HG03139 (cell line): ENCODE data around the gene VEGFA.

Experiments
- ATAC-seq: cut with Tn5 transposase; IDR thresholded peaks from one replicate; pipeline ENCODE4 v1.9.1; 2021; ENCODE audit not compliant: unreplicated experiment

The VEGFA gene

DNA sequence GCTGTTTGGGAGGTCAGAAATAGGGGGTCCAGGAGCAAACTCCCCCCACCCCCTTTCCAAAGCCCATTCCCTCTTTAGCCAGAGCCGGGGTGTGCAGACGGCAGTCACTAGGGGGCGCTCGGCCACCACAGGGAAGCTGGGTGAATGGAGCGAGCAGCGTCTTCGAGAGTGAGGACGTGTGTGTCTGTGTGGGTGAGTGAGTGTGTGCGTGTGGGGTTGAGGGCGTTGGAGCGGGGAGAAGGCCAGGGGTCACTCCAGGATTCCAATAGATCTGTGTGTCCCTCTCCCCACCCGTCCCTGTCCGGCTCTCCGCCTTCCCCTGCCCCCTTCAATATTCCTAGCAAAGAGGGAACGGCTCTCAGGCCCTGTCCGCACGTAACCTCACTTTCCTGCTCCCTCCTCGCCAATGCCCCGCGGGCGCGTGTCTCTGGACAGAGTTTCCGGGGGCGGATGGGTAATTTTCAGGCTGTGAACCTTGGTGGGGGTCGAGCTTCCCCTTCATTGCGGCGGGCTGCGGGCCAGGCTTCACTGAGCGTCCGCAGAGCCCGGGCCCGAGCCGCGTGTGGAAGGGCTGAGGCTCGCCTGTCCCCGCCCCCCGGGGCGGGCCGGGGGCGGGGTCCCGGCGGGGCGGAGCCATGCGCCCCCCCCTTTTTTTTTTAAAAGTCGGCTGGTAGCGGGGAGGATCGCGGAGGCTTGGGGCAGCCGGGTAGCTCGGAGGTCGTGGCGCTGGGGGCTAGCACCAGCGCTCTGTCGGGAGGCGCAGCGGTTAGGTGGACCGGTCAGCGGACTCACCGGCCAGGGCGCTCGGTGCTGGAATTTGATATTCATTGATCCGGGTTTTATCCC is at the start of gene VEGFA:
TSS of gene VEGFA (plus strand) at position 686 of the 846 bp plus-strand sequence.
- ATAC-seq = peak; percentile 41

DNA sequence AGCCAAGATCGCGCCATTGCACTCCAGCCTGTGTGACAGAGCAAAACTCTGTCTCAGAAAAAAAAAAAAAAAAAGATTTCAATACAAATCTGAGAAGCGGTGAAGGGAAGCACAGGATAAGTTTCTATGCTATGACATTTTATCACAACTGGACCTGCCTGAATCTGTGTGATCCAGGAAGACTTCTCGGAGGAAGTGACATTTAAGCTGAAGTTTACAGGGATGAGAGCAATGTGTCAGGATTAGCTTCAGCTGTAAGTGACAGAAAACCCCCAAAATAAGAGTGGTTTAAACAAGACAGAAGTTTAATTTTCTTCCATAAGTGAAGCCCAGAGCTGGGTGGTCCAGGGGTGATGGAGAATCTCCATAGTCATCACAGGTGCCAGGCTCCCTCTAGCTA is 49.0 kb upstream of the VEGFA start:
- no peak for ATAC-seq

DNA sequence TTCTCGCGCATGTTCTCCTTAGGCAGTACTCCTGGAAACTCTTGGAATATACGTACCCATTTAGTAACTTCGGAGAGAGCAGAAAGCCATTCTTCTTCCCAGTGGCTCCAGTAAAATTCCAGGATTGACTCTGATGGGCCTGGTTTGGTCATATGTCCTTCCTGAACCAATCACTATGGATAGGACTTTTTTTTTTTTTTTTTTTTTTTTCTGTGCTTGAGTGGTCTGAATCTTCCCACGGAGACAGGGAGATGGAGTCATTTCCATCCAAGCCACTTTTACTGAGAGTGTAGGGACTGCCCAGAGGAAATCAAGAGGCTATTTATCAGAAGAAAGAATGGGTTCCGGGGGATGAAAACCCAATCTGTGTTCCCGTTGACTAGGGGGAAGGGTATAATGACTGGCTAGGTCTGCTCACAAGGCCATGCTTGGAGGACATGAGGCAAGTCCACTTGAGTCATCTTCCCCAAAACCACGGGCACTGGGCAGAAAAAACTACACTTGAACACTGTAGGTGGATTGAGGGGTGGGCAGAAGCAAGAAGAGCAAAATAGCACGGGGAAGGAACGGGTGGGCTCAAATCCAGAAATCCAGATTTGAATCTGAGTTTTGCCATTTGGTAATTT is 47.0 kb upstream of the VEGFA start:
- no peak for ATAC-seq

DNA sequence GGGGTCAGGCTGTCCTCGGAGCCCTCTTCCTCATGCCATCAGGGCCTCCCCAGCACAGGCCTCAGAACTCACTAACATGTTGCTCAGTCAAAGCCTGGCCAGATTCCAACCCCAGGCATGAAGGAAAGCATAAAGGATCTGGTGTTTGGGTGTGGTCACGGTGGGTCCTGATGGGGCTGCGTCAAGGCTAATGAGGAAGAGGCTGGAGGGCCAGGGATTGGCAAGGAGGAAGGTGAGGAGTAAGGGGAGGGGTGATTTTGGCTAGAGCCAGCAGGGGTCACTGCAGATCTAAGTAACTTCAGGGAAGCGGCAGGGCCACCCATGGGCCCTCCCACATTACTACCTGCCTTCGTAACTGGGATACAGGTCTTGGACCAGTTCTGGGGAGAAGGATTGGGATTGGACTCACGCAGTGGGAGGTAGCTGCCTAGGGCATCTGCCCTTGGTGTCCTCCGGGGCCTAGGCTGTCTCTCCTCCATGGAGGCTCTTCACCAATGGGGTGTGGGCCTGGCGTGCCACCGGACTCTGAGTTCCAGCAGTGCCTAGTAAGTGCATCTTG is 46.2 kb upstream of the VEGFA start:
- ATAC-seq = peak; percentile 61

DNA sequence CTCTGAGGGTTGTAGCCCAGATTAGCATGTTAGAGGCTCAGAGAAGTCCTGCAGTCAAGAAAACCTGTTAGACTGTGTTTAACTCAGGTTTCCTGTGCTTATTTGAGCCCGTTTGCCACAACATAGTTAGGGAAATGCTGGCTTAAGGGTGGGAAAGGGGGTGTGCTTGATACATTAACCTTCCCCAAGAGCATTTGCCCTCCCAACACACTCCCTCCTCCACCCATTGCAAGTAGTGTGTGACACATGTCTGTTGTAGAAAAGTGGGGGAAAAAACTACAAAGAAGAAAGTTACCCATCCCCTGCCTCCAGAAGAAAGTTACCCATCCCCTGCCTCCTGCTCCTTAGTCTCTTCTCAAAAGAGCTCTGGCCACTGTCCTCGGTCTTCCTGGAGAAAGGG is 45.7 kb upstream of the VEGFA start:
- no peak for ATAC-seq

DNA sequence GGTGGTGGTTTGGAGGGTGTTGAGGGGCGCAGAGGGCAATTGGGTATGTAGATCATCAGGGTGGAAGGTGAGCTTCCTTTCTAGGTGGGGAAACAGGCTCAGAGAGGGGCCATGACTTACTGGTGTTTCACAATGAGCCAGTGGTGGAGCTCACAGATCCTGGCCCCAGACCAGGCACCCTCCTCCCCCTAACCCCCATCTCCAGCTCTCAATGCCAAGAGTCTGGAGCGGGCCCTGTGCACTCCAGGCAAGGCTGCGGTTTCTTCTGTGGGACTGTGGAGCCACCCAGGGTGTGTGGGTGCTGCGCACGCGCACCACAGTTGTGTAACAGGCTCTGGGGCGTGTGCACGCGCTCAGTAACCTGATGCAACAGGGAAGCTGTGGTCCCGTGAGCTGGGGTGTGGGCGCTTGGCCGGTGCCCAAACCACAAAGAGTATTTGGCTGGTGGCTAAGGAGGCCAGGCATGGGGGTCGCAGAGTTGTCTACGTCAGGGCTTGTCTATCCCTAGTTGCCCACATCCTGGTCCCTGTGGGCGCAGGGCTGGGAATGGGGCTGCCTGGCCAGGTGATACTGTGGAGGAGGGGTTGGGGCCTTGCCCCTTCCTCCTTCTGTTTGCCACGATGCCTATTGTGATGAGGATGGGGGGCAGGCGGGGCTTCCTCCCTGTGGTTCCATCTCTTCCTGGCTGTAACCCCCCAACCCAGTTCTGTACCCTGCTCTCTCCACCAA is 44.9 kb upstream of the VEGFA start:
- no peak for ATAC-seq

DNA sequence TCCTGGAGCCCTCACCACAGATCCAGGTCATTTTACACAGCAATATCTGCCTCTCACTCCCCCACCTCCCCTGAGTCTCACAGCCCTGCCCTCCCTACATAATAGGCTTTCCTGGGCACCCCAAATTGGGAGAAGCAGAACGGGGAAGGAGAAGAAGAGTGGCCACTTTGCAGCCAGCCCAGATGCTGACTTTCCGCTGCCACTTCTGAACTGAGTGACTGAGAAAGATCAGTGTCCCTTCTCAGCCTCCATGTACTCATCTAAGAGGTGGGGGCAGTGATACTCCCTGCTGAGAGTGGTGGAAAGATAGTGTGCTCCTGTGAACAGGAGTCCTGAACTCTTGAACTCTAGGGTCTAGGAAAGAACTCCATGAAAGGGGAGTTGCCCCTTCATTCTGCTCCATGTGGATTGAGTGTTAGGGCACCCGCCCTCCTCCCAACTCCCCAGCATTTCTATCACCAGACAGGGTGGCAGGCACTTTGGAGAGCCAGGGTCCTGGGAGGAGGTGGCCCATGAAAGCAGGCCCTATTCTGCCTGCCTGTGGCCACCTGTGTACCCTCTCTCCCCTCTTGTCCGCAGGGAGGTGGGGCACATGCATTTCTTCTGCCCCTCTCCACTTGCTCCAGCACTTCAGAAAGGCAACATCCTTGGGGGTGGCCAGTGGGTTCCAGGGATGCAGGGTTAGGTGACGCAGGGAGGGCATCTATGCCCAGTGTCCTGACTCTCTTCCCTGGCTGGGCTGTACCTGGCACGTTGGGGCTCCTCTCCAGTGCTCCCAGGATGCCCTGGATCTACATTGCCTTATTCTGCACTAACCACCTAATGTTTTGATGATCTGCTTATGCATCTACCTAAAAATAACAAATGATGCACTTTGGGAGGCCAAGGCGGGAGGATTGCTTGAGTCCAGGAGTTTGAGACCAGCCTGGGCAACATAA is 44.1 kb upstream of the VEGFA start:
- no peak for ATAC-seq

DNA sequence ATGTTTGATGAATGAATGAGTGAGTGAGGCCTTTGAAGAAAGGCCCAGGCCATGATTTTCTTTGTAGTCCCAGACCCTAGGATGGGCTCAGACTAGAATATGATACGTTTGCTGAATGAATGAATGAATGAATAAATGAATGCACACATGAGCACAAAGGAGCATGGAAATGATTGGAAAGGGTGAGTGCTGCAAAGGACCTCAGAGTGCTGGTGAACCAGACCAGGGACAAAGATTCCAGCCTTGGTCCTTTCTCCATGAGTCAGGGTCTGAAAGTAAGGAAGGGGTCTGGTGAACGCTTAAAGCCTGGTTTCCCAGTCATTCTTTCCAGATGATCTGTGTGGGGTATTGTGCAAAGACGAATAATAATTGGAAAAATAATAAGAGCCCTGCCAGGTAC is 42.4 kb upstream of the VEGFA start:
- ATAC-seq = no peak

DNA sequence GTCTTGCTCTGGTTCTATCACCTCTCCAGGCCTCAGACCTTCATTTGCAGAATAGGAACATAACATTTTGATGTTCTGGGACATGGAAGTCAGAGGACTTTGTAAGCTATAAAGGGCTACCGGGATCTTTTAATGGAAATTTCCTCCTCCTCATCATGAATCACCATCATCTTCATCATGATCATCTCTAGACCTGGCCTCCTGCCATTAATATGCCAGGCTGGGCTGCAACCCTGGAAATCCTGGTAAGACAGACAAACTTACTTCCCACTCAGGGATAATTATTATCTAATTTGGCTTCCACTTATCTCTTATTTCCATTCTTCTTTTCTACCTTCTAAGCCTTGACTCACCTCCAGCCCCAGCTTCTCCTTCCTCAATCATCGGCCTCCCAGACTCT is 41.4 kb upstream of the VEGFA start:
- no peak for ATAC-seq

DNA sequence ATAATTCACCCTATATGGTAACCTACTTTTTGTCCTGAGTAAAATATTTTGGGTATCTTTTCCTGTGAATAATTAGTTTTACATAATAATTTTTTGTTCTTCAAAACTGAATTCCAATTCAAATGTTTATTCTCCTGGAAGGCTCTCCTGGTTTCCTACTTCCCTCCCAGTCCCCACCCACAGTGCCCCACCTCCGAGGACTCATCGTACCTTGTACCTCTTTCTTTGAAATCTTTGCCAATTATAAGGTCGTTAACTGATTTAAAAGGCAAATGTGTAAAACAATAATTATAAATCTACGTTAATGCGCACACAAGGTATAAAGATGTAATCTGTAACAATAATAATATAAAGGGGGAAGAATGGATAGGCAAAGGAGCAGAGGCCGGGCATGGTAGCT is 40.5 kb upstream of the VEGFA start:
- ATAC-seq = no peak

DNA sequence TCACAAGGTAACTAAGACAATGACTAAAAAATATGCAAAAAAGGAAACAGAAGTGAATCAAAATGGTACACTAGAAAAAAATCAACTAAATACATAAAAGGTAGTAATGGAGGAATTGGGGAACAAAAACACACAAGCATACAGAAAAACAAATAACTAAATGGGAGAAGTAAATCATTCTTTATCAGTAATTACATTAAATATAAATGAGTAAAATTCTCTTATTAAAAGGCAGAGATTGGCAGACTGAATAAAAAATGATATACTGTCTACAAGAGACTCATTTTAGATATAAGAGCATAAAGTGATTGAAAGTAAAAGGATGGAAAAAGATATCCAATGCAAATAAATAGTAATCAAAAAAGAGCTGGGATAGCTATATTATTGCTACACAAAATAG is 39.4 kb upstream of the VEGFA start:
- ATAC-seq = no peak

DNA sequence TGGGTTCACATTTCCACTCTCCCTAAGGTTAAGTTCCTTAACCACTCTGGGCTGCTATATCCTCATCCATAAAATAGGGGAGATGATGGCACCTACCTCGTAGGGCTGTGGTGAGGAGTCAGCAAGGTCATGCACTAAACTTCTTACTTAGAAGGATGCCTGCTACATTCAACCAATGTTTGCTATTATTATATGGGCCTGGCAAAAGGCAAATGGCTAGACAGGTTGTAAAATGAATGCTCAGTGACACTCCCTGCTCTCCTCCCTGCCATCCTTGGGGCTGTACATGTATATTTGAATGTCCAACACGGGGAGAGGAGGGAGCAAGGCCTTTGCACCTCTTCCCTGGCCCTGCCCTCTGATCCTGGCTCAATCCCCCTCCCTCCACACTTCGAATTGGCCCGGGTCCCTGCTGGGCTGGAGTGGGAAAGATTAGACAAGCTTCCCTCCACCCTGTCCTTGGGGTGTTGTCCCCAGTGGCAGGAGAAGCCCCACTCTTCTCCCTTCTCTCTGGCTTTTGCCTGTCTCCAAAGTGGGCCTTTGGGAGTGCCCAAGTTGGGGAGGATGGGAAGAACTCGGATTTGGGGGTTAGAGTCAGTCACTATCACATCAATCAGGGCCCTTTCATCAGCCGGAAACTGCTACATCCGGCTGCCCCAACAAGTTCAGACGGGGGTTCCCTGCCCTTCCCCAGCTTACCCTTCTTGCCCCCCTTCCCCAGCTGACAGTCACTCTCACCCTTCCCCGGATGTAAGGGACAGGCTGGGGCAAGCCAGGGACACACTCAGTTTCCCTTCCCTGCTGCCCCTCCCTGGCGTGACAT is 36.3 kb upstream of the VEGFA start:
- ATAC-seq = no peak

DNA sequence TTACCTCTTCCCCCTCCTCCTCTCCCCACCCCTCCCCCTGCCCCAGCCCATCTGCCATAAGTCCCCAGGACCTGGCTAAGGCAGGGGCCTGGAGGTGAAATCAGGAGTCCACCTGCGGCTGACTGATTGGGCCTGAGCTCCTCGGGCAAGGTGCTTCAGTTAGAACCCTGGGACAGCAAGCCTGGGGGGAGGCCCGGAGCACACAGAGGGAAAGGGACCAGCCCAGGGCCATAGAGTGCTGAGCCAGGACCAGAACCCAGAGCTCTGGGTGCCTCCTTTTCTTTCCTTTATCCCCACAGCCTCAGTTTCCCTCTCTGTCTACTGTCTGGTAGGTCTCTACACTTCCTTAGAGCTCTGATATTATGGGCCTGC is 35.7 kb upstream of the VEGFA start:
- ATAC-seq = no peak

DNA sequence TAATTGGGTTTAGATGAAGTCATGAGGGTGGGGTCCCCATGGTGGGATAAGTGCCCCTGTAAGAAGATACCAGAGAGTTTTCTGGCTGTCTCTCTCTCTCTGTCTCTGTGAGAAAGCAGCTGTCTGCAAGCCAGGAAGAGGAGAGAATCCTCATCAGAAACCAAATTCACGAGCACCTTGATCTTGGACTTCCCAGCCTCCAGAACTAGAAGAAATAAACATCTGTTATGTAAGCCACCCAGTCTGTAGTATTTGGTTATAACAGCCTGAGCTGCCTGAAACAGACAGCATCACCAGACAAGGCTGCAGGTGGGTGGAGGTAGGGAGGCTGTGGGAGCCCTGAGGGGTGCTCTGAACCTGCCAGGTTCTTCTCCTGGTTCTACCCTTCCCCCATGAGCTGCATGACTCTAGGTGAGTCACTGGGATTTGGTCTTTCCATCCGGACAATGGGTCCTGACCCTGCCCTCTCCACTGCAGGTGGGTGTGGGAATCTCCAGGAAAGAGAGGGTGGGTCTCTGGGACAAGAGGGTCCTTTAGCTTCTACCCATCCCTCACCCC is 34.3 kb upstream of the VEGFA start:
- no peak for ATAC-seq

DNA sequence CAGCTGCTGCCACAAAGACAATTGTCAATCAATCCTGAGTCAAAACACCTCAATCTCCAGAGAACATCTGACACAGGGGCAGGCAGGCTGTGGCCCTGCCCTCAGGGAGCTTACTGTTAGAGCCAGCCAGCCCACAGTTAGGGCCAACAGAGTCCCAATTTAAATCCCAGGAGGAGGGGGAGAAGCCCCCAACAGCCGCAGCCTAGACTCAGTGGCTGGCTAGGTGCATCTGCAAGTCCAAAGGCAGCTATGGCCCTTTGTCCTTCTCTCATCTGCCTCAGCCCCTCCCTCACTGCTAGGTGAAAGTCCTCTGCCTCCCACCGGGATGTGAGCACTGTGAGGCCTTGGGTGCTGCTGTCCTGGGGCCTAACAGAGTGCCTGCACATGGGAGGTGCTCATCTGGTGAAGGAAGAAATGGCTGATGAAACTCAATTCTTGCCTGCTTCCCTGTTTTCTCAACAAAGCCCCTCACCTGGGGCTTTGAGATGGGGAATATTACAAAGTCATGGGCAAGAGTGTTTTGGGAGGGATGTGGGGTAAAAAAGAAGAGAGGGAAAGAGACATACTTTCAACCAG is 33.7 kb upstream of the VEGFA start:
- ATAC-seq = no peak

DNA sequence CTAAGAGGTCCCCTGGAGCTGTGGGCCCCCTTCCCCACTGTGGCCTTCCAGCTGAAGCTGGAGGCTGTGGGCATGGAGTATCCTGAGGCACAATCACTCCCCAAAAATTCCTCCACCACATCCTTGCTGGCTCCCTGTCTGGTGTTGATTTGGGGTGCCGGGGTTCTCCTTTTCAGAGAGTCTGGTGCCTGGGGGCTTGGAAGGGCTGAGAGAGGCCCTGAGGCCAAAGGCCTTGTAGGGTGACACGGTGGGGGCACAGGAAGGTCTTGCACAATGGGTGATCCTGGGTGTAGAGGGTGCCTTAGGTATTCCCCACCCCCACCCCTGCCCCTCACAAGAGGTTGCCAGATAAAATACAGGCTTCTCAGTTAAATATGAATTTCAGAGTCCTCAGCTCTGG is 33.2 kb upstream of the VEGFA start:
- no peak for ATAC-seq

DNA sequence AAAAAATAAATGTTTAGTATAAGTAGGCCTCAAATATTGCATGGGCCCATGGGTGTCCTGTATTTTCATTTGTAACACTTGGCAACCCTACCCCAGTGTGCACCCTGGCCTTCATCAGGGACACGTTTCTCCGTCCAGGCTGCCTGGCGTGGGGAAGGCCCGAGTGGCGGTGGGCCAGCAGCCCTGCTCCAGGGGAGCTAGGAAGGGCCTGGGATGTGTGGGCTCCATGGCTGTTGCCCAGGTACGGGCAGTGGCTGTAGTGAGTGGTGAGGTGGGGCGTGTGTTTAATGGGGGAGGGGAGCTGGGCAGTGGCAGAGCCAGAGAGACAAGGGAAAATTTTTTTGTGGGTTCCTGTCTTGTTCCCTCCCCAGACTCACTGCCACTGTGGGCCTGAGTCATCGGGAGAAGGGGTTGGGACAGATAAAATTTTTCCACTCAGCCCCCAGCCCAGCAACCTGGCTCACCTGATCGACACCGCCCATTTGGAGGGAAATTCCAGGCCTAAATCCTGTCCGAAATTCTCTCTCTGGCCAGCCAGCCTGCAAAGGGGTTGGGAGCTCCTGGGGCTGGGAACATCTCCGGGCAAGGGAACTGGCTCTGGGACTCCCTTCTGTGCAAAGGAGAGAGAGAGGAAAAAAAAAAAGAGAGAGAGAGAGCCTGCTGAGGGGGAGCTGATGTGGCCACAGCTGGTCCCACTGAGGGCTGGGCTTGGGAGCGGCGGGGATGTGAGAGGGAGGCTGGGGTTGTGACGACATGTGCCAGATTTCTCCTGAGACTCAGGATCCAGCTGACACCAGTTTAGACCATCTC is 32.5 kb upstream of the VEGFA start:
- ATAC-seq = no peak

DNA sequence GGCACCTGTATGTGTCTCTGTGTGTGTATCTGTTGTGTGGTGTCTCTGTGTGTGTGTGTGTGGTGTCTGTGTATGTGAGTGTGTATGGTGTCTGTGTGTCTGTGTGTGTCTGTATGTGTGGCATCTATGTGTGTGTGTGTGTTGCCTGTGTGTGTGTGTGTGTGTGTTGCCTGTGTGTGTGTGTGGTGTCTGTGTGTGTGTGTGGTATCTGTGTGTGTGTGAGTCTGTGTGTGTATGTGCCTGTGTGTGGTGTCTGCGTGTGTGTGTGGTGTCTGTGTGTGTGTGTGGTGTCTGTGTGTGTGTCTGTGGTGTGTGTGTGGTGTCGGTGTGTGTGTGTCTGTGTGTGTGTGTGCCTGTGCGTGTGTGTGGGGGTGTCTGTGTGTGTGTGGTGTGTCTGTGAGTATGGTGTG is 31.7 kb upstream of the VEGFA start:
- ATAC-seq = no peak
